Measurements from ENCODE around the gene CDO1.

The CDO1 gene

DNA sequence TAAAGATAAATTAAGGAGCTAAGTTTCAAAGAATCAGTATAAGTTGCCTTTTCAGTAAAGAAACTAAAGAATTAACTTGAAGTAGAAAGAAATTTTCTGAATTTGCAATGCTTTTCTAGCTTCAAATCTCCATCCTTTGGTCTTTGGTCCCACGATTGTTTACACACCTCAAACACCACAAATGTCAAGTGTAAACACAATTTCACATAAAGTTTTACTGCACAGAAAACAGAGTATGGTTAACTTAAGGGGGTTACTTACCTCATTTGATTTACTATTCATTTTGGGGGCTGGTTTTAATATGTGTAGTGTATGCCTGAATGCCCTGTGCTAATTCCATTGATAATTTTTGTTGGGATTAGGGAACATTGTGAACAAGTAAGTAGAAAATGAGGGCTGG lies 4.1 kb downstream of the CDO1 start:
- Histone ChIP-seq H3K36me3 (ENCODE audit: insufficient read depth, low read length) (no peaks in the 10 kb centered on the region), H3K27me3 (ENCODE audit: insufficient read depth, low read length) (no peaks in the 10 kb centered on the region), H3K79me2 (ENCODE audit: insufficient read depth, low read length) (no peaks in the 10 kb centered on the region), H3F3A (ENCODE audit: insufficient read depth, low read length) (no peaks in the 10 kb centered on the region), H4K20me1 (ENCODE audit: insufficient read depth, low read length) (no peaks in the 10 kb centered on the region), H3K4me1 (ENCODE audit: insufficient read depth, low read length, severe bottlenecking) (no peaks in the 10 kb centered on the region), H3K9ac (ENCODE audit: low read length) (no peak overlapping the region), H3K27ac (ENCODE audit: low read depth, low read length, poor library complexity, severe bottlenecking) (no peak overlapping the region), H2AFZ (ENCODE audit: low read length) (no peak overlapping the region), H3K9me2 (ENCODE audit: low read depth, low read length) (no peaks in the 10 kb centered on the region), H3K9me3 (ENCODE audit: low read length) (no peaks in the 10 kb centered on the region), H3K4me3 (ENCODE audit: low read depth, low read length, poor library complexity, severe bottlenecking) (no peak overlapping the region), H3K4me2 (ENCODE audit: low read length) (no peak overlapping the region)
- TF ChIP-seq, protein P1, sequence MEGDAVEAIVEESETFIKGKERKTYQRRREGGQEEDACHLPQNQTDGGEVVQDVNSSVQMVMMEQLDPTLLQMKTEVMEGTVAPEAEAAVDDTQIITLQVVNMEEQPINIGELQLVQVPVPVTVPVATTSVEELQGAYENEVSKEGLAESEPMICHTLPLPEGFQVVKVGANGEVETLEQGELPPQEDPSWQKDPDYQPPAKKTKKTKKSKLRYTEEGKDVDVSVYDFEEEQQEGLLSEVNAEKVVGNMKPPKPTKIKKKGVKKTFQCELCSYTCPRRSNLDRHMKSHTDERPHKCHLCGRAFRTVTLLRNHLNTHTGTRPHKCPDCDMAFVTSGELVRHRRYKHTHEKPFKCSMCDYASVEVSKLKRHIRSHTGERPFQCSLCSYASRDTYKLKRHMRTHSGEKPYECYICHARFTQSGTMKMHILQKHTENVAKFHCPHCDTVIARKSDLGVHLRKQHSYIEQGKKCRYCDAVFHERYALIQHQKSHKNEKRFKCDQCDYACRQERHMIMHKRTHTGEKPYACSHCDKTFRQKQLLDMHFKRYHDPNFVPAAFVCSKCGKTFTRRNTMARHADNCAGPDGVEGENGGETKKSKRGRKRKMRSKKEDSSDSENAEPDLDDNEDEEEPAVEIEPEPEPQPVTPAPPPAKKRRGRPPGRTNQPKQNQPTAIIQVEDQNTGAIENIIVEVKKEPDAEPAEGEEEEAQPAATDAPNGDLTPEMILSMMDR (IDR thresholded peaks at IDR 0.05; ENCODE audit: low read length): no peak
- no peak for TF ChIP-seq EZH2 (IDR thresholded peaks at IDR 0.05; ENCODE audit: borderline replicate concordance, low read length)

DNA sequence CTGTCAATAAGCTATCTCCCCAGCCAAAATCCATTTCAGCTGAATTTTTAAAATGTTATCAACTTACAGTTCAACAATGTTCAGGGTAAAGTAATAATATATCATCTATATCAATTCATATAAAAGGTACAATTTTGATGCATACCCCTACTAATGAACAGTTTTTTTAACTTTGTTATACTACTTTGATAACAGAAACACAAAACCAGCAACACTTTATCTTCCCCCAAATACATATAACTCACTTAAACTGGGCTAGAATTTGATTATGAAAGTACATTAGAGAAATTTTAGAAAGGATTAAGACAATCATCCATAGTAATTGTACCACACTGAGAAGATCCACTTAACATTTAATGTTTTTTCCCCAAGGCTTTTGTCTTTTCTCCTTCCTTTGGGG lies 5.1 kb downstream of the CDO1 start:
- no peak for TF ChIP-seq EZH2 (IDR thresholded peaks at IDR 0.05; ENCODE audit: borderline replicate concordance, low read length)
- TF ChIP-seq, protein P1 (IDR thresholded peaks at IDR 0.05; ENCODE audit: low read length): no peak
- Histone ChIP-seq H3K27ac (ENCODE audit: low read depth, low read length, poor library complexity, severe bottlenecking) (no peak overlapping the region), H3K9me3 (ENCODE audit: low read length) (no peaks in the 10 kb centered on the region)

DNA sequence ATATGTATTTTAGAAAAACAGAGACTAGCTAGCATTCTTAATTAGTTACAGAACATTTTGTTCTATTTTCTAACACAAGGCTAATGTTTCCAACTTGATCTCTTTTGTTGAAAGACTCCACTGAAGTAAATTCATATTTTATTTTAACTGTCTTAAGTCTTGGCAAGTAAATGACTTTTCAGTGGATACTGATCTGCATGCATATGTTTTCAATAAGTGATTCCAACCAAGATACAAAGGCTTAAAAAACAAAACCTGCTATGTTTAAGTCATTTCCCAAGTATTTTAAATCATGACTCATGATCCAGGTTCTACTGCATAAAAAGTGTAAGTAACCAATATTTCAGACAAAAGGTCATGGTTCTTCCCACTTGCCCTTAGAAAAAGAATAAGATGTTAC lies 5.7 kb downstream of the CDO1 start:
- H4K20me1 ChIP-seq (ENCODE audit: insufficient read depth, low read length): no peaks in the 10 kb centered on the region
- H3K4me3 ChIP-seq (ENCODE audit: low read depth, low read length, poor library complexity, severe bottlenecking): no peak overlapping the region
- no peak overlapping the region for H3K27ac ChIP-seq (ENCODE audit: low read depth, low read length, poor library complexity, severe bottlenecking)
- H3K4me1 ChIP-seq (ENCODE audit: insufficient read depth, low read length, severe bottlenecking): no peaks in the 10 kb centered on the region
- no peak overlapping the region for H3K4me2 ChIP-seq (ENCODE audit: low read length)
- no peaks in the 10 kb centered on the region for H3K36me3 ChIP-seq (ENCODE audit: insufficient read depth, low read length)
- H3K79me2 ChIP-seq (ENCODE audit: insufficient read depth, low read length): no peaks in the 10 kb centered on the region
- no peak overlapping the region for H3K9ac ChIP-seq (ENCODE audit: low read length)
- H3F3A ChIP-seq (ENCODE audit: insufficient read depth, low read length): no peaks in the 10 kb centered on the region
- TF ChIP-seq, protein P1 (IDR thresholded peaks at IDR 0.05; ENCODE audit: low read length): no peak
- no peak for TF ChIP-seq EZH2 (IDR thresholded peaks at IDR 0.05; ENCODE audit: borderline replicate concordance, low read length)
- no peaks in the 10 kb centered on the region for H3K9me3 ChIP-seq (ENCODE audit: low read length)
- no peaks in the 10 kb centered on the region for H3K9me2 ChIP-seq (ENCODE audit: low read depth, low read length)
- H2AFZ ChIP-seq (ENCODE audit: low read length): no peak overlapping the region
- no peaks in the 10 kb centered on the region for H3K27me3 ChIP-seq (ENCODE audit: insufficient read depth, low read length)

More for the DNA sequence above, 5.1 kb downstream of the CDO1 start:
- no peaks in the 10 kb centered on the region for H3F3A ChIP-seq (ENCODE audit: insufficient read depth, low read length)
- no peak overlapping the region for H3K4me2 ChIP-seq (ENCODE audit: low read length)
- no peak overlapping the region for H3K4me3 ChIP-seq (ENCODE audit: low read depth, low read length, poor library complexity, severe bottlenecking)
- no peaks in the 10 kb centered on the region for H3K79me2 ChIP-seq (ENCODE audit: insufficient read depth, low read length)
- no peaks in the 10 kb centered on the region for H3K9me2 ChIP-seq (ENCODE audit: low read depth, low read length)
- no peak overlapping the region for H3K9ac ChIP-seq (ENCODE audit: low read length)
- H2AFZ ChIP-seq (ENCODE audit: low read length): no peak overlapping the region
- H3K27me3 ChIP-seq (ENCODE audit: insufficient read depth, low read length): no peaks in the 10 kb centered on the region
- H3K36me3 ChIP-seq (ENCODE audit: insufficient read depth, low read length): no peaks in the 10 kb centered on the region
- no peaks in the 10 kb centered on the region for H4K20me1 ChIP-seq (ENCODE audit: insufficient read depth, low read length)
- H3K4me1 ChIP-seq (ENCODE audit: insufficient read depth, low read length, severe bottlenecking): no peaks in the 10 kb centered on the region
